ENCODE measurements around the gene DSP.

The DSP gene

DNA sequence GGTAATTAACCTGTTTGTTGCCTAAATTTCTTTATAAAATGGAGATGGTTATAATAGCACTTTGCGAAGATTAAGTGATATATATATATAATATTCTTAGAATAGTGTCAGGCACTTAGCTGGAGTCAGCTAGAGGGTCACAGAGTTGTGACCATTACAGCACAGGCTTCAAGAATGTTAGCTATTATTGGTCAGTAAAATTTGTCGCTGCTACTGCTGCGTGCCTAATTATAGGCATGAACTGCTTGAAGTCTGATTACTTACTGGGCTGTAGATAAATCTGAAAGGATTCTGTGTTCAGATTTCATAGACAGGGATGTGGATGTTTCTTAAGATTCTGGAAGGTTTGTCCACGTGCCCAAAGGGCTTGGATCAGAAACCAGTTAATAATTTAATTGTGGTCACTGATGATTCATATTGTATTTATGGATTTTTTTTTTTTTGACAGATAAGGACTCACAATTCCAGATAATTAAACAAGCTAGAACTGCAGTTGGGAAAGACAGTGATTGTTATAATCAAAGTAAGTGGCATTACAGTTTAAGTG, 53.2 kb downstream of the DSP start:
- no peak for DNase-seq

- no peak for DNase-seq
Observed at GRCh38 chr6:7604003-7604402, 62.5 kb downstream of the DSP start.

DNA sequence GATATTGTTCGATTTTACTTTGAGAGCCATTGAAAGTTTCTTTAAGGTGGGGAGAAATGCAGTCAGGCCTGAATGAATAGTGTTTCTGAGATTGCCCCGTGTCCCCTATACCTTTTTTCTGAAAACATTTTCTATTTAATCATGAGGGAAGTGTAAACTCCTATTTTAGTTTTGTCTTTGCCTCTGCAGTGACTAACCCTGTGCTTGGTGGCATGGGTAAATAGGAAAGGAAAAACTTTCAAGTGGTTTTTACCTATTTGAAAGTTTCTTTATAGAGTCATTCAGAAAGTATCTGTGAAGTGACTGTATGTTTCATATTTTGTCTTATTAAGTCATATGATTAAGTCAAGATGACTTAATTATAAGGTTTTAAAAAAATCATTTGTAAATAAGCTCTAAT, 63.0 kb downstream of the DSP start:
- DNase-seq = no peak

DNA sequence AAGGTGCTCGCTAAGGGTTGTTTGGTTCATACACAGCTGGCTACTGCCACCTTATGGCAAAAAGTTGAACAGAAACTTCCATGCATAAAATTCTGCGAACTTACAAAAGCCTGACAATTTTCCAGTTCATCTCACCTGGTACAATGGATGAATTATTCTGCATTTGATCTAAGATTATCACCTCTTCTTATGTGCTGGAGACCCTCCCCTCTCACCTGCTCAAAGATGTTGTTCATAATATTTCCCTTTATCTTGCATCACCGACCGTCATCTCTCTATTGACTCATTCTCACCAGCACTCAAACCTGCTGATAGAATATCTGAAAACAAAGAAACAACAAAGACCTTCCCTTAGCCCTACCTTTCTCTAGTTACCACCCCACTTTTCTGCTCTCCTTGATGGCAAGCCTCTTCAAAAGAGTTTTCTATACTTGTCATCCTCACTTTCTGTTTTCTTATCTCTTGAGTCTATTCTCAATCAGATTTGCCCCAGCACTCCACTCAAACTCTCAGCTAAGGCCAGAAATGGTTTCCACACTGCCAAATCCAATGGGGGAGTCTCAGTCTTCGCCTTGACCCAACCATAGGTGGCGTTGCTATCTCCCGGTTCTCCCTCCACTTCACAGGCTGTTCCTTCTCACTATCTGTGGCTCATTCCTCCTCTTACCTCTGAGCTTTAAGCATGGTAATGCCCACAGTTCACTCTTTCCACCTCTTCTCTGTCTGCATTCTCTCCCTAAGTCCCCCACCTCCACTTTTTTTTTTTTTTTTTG, 74.3 kb downstream of the DSP start:
- peak; percentile 26 for DNase-seq

GRCh38 chr6:7617801-7618764, 76.6 kb downstream of the DSP start:
- no peak for DNase-seq

DNA sequence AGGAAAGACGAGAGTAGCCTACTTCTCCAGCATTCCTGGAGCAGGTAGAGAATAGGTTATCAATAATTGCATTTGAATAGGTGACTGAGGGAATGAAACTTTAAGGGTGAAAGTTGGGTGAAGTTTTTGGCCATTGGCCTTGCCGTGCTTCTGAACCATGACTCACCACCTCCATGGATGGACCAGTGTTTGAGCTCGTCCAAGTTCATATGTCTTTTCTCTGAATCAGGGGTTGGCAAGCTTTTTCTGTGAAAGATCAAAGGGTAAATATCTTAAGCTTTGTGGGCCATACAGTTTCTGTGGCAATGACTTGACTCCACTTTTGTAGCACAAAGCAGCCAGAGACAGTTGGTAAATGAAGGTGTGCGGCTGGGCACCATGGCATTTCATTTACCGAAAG, 80.3 kb downstream of the DSP start:
- no peak for DNase-seq

DNA sequence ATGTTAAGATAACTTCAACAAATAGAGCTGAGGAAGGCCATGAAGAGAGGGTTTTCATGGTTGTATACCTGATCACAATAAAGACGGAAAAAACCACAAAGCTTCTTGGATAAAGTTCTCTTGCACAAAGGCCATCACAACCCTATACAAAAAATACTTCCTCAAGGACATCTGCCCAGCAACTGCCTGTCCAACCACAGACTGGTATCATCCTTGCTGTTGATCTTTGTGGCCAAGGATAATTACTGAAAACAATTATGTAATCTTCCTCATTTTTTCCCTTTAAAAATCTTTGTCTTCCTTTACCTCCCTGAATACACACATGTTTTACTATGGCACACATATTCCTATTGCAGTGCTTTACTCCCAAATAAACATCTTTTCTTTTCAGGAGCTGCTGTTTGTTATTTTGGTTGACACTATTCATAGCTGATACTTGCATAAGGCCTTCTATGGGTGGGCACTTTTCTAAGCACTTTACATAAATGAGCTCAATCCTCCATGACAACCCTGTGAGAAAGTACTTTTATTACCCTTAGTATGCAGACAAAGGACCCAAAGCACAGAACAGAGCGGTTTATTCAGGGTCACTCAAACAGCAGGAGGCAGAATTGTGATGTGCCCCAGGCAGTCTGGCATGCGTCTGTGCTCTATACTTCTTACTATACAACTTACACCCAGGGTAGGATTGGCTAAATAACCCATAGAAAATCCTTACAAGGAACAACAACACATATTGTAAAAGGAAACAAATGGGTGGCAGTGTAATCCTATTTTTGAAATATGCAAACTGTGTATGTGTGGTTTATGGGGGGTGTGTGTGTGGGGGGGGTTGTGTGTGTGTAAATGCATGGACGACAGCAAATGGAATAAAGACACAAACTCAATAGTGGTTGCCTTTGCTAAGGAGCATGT, 83.6 kb downstream of the DSP start:
- no peak for DNase-seq

GRCh38 chr6:7628479-7628878, 87.0 kb downstream of the DSP start:
- no peak for DNase-seq

DNA sequence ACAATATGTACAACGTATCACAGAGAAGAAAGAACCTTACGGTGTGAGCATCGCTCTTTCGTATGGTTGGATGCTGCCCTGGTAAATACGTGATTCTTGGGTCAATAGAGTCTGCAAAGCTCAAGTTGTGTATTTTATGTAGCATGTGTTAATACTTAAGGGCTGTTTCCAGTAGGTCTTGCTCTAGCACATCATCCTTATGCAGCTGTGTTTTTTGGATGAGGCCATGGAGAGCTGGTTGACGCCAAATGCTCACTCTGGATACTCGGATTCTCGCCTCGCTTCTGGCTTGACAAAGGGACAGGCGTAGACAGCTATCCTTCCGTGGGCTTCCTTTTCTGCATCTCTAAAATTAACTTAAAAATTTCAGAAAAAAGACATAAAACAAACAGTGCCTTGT, 87.4 kb downstream of the DSP start:
- DNase-seq = no peak

DNA sequence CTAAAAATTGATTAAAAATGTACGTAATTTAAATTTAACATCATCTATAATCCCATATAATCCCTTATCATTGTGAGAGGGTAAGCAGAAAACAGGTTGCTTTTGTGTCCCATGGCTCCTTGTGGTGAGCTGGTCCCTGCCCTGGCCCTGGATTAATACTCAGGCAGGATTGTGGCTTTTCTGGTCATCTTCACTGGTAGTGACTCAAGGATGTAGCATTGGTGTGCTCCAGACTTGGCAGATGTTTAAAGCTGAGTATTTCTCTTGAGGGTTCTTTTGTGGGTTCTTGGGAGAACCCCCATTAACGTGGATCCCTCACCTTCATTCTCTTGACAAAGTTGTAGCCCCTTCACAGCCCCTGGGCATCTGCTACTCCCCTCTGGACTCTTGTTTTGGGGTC, 87.8 kb downstream of the DSP start:
- DNase-seq = no peak

DNA sequence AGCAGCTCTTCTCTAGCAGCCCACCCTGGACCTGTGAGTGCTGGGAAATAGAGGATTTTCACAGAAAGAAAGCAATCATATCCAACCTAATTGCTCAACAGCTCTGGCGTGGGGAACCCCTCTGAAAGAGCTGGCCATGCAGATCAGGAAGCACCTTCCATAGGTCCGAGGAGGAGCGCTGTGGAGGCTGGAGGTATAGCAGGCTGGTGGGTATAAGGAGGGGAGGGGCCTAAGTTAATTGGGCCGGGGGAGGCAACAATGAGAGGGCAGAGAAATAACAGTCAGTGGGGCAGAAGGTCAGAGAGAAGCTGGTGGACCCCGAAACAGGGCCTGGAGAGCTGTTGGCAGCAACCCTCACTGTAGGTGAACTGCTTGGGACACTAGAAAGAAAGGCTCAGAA, 89.3 kb downstream of the DSP start:
- DNase-seq = no peak

DNA sequence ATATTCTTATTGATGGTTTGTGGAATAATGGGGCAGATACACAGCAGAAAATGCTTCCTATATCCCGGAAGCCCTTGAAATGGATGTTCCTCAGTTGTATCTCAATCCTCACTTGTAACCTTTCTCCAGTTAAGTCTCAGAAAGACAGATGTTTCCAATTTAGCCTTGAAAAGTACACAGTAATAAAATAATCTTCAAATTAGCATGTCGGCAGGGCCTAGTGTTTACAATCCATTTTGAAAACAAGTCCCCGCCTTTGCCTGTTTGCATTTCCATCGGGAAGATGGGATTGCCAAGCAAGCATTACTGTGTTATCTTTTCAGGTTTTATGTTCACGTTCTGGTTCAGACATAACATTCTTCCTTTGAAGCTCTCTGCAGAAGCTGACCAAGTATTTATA, 90.0 kb downstream of the DSP start:
- no peak for DNase-seq

DNA sequence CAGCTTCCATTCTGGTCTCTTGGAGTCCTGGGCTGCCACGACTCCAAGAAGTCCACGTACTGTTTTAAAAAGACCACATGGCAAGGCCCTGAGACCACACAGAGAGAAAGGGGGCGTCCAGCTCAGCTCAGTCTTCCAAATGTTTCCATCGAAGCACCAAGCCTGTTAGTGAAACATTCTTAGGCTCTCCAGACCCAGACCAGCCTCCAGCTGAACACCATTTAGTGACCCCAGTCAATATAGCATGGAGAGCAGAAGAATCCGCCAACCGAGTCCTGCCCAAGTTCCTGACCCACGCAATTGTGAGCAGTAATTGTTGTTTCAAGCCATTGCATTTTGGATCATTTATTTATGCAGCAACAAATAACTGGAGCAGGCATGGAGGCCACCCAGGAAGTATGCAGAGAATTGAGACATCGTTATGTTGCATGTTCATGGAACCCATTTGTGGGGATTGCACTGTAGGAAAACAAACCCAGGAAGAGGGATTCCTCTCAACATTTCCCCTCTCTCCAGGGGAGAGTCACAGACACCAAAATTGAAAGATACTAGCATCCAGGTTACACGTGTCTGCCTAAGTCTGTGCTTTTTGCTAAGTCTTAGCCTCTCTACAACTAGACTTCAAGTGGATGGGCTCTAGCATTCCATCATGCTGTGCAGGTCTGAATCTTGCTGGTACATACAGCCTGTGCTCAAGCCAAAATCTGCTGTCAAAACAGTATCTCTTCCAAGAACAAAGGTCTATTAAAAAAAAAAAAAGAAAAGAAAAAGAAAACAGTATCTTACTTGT, 91.2 kb downstream of the DSP start:
- DNase-seq = no peak

- no peak for DNase-seq
Observed at GRCh38 chr6:7633361-7633760, 91.9 kb downstream of the DSP start.

DNA sequence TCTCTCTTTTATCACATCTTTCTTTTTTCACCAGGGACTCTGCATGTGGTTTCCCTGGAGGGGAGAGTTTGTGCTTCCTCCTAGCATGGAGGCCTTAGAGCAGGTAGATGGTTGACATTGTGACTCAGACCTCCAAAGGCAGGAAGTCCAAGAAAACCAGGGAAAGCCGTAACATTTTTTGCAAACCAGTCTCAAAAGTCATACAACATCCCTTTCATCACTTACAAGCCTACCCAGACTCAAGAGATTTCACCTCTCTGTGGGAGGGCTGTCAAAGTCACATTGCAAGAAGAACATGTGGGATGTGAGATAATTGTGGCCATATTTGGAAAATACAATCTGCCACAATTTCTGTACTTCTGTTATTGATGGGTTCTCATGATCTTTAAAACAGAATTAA, 94.7 kb downstream of the DSP start:
- no peak for DNase-seq
